DOHH2 (cell line): ENCODE data around the gene PTPN14.

Experiments
- H3F3A ChIP-seq: fragments of 200-600 bp; sonication (generic), shearing (Covaris generic); 2 replicates; pipeline ENCODE4 v1.6.0; 2016; ENCODE audit warnings: antibody characterized with exemption, mild to moderate bottlenecking; ENCODE audit not compliant: control insufficient read depth, insufficient read depth
- H3K27ac ChIP-seq: fragments of 200-600 bp; sonication (generic); 2 replicates; pipeline ENCODE4 v1.5.1; 2014; ENCODE audit warnings: low read depth, mild to moderate bottlenecking, low read length, moderate library complexity
- H3K27me3 ChIP-seq: fragments of 200-600 bp; sonication (generic); 2 replicates; pipeline ENCODE4 v1.6.1; 2014; ENCODE audit warnings: mild to moderate bottlenecking, low read length, mixed read lengths; ENCODE audit not compliant: control insufficient read depth
- H3K36me3 ChIP-seq: fragments of 200-600 bp; sonication (generic); 2 replicates; pipeline ENCODE4 v1.6.1; 2014; ENCODE audit warnings: mild to moderate bottlenecking, low read length, moderate library complexity, mixed read lengths; ENCODE audit not compliant: control insufficient read depth
- H3K4me1 ChIP-seq: fragments of 200-600 bp; sonication (generic); 2 replicates; pipeline ENCODE4 v1.6.1; 2014; ENCODE audit warnings: mild to moderate bottlenecking, low read length, mixed read lengths; ENCODE audit not compliant: control insufficient read depth
- H3K4me2 ChIP-seq: fragments of 200-600 bp; sonication (generic); 2 replicates; pipeline ENCODE4 v1.6.0; 2014; ENCODE audit warnings: mild to moderate bottlenecking, low read length, moderate library complexity
- H3K4me3 ChIP-seq: fragments of 200-600 bp; sonication (generic); 2 replicates; pipeline ENCODE4 v1.5.1; 2014; ENCODE audit warnings: mild to moderate bottlenecking, low read length, mixed read lengths
- H3K79me2 ChIP-seq: fragments of 200-600 bp; sonication (generic); 2 replicates; pipeline ENCODE4 v1.6.1; 2014; ENCODE audit warnings: mild to moderate bottlenecking, low read length, mixed read lengths; ENCODE audit not compliant: control insufficient read depth
- H3K9me2 ChIP-seq: fragments of 200-600 bp; sonication (generic); replicated peaks from 2 replicates; pipeline ENCODE4 v1.6.1; 2014; ENCODE audit warnings: mild to moderate bottlenecking, low read length, mixed read lengths; ENCODE audit not compliant: control insufficient read depth
- H3K9me3 ChIP-seq: fragments of 200-600 bp; sonication (generic); 2 replicates; pipeline ENCODE4 v1.6.1; 2014; ENCODE audit warnings: antibody characterized with exemption, low read length, mixed read lengths; ENCODE audit not compliant: control insufficient read depth, insufficient read depth
- H4K20me1 ChIP-seq: fragments of 200-600 bp; sonication (generic); 2 replicates; pipeline ENCODE4 v1.6.0; 2014; ENCODE audit warnings: low read depth, mild to moderate bottlenecking, antibody characterized with exemption, low read length, moderate library complexity; ENCODE audit not compliant: control insufficient read depth, insufficient read depth
- EZH2phosphoT487 ChIP-seq: fragments of 200-600 bp; sonication (generic); IDR thresholded peaks from 2 replicates; pipeline ENCODE4 v1.6.1; 2017; ENCODE audit warnings: borderline replicate concordance, mild to moderate bottlenecking, antibody characterized with exemption, low read length, moderate library complexity, mixed read lengths
- TF ChIP-seq, protein P1 (sequence below): fragments of 200-600 bp; sonication (generic); IDR thresholded peaks from one replicate; pipeline ENCODE4 v1.5.1; 2014; ENCODE audit warnings: antibody characterized with exemption, mild to moderate bottlenecking, low read depth, low read length; ENCODE audit not compliant: poor library complexity, severe bottlenecking

PTPN14 gene

DNA sequence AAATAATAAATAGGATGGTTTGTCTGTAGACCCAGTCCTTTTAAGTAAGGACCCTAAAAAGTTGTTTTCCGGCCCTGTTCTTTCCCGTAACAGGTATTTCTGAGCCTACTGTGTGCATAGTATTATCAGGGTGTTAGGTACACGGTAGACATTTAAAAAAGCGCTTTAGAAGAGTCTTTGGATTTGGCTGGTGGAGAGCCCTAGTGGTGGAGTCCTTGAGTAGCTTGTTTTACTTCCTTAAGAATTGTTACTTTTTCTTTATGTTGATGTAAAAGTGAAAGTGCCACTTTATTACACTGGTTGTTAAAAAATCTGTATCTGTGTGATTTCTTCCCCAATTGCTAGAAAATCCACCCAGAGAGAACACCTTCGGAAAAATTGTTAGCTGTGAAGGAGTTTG, 233.7 kb downstream of the PTPN14 start:
- no peaks in the 10 kb centered on the region for H3F3A ChIP-seq
- no peaks in the 10 kb centered on the region for H3K9me2 ChIP-seq
- TF ChIP-seq EZH2phosphoT487, result no peak
- TF ChIP-seq, protein P1, sequence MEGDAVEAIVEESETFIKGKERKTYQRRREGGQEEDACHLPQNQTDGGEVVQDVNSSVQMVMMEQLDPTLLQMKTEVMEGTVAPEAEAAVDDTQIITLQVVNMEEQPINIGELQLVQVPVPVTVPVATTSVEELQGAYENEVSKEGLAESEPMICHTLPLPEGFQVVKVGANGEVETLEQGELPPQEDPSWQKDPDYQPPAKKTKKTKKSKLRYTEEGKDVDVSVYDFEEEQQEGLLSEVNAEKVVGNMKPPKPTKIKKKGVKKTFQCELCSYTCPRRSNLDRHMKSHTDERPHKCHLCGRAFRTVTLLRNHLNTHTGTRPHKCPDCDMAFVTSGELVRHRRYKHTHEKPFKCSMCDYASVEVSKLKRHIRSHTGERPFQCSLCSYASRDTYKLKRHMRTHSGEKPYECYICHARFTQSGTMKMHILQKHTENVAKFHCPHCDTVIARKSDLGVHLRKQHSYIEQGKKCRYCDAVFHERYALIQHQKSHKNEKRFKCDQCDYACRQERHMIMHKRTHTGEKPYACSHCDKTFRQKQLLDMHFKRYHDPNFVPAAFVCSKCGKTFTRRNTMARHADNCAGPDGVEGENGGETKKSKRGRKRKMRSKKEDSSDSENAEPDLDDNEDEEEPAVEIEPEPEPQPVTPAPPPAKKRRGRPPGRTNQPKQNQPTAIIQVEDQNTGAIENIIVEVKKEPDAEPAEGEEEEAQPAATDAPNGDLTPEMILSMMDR, result no peak
- H3K79me2 ChIP-seq, result no peaks in the 10 kb centered on the region
- H3K27me3 ChIP-seq, result no peaks in the 10 kb centered on the region
- peaks cover 9% of the 10 kb centered on the region; the same call in 1 of the 2 replicates for H3K36me3 ChIP-seq
- no peak overlapping the region for H3K27ac ChIP-seq
- no peaks in the 10 kb centered on the region for H3K9me3 ChIP-seq
- H3K4me2 ChIP-seq, result no peak overlapping the region
- H4K20me1 ChIP-seq, result no peaks in the 10 kb centered on the region
- H3K4me1 ChIP-seq, result peaks cover 7% of the 10 kb centered on the region
- H3K4me3 ChIP-seq, result no peak overlapping the region

DNA sequence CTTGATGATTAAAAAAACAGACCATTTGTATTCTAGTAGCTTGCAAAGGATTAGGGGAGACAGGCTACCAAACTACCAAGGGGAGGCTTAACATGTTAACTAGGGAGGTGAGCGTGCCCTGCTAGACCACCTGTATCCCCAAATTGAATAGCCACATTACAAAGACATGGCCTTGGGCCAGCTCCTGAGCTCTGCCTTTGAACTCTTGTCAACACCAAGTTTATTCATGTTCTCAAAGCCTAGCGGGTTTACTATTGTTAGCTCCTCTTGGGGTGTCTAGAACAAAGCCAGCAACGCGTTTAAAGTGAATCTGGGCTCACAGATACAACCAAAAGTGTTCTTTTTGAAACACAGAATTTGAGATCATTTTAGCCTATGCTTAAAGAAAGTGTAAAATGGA, 234.1 kb downstream of the PTPN14 start:
- Histone ChIP-seq H3K27me3 (no peaks in the 10 kb centered on the region), H3K4me2 (no peak overlapping the region), H3K9me3 (no peaks in the 10 kb centered on the region), H3K36me3 (peaks cover 9% of the 10 kb centered on the region; the same call in 1 of the 2 replicates), H3K4me3 (no peak overlapping the region), H3K79me2 (no peaks in the 10 kb centered on the region), H4K20me1 (no peaks in the 10 kb centered on the region), H3K27ac (no peak overlapping the region), H3K4me1 (peaks cover 7% of the 10 kb centered on the region), H3K9me2 (no peaks in the 10 kb centered on the region), H3F3A (no peaks in the 10 kb centered on the region)
- TF ChIP-seq EZH2phosphoT487, result no peak
- TF ChIP-seq, protein P1, result no peak

DNA sequence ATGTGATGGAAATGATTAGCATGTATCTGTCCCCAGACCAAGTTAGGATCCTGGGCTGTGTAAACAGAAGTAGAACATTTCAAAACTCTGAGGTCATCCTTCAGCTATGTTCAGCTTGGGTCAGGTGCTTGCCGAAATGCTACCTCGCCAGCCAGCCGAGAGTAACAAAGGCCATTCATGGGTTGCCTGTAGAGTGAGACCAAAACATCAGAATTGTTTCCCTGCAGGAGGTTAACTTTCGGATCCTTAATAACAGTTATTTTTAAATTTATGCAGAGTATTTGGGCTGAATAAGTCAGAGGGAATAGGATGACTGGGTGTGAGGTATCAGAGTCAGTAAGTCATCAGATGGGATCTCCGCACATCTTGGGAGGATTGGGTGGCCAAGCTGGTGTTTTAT, 234.8 kb downstream of the PTPN14 start:
- H3K4me1 ChIP-seq, result peaks cover under 1% of the 10 kb centered on the region
- no peaks in the 10 kb centered on the region for H3K79me2 ChIP-seq
- no peak overlapping the region for H3K4me3 ChIP-seq
- peaks cover 9% of the 10 kb centered on the region; the same call in 1 of the 2 replicates for H3K36me3 ChIP-seq
- H3K27me3 ChIP-seq, result no peaks in the 10 kb centered on the region
- no peak for TF ChIP-seq EZH2phosphoT487
- TF ChIP-seq, protein P1, result no peak
- no peaks in the 10 kb centered on the region for H4K20me1 ChIP-seq
- no peaks in the 10 kb centered on the region for H3K9me2 ChIP-seq
- no peak overlapping the region for H3K27ac ChIP-seq
- no peak overlapping the region for H3K4me2 ChIP-seq
- no peaks in the 10 kb centered on the region for H3K9me3 ChIP-seq
- H3F3A ChIP-seq, result no peaks in the 10 kb centered on the region
